ENCODE measurements around the gene NDRG3. TPM values are rescaled to one million over a fixed set of nuclear protein-coding genes. Genes with fewer than 3 reads are reported as not detected.

NDRG3 gene
- polyA plus RNA-seq, 1 of the 3 experiments (the other 2 are of a cell fraction), result 20.5 TPM

DNA sequence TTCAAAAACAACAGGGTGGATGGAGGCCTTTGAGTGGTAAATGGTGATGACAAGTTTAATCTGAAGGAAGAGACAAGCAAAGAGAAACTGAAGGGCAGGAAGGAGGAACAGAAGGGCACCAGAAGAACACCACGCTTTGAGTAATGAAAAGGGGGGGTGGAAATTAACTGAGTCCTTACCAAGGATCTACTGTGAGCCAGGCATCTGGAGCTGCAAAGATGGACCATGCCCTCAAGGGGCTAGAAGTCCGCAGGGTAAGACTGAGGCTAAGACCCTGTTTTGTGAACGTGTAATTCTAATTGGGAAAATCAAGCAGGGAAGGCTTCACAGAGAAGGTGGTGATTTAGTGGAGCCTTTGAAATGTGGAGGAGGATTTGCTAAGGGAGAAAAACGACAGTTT lies 1.6 kb downstream of the NDRG3 start:
- Histone ChIP-seq H3K9ac (no peak overlapping the region), H3K27ac (ENCODE audit: low read depth in 2 of 2, low read length in 1 of 2) (no peak overlapping the region), H2AFZ (ENCODE audit: low read depth) (no peak overlapping the region), H4K20me1 (ENCODE audit: insufficient read depth) (no peaks in the 10 kb centered on the region), H3K79me2 (ENCODE audit: insufficient read depth) (peaks cover 6% of the 10 kb centered on the region; the same call in 1 of the 2 replicates), H3F3A (replicated peaks; ENCODE audit: insufficient read depth) (peaks cover 14% of the 10 kb centered on the region), H3K4me1 (ENCODE audit: control insufficient read depth in 1 of 2, insufficient read depth in 2 of 2, low read depth in 1 of 2, low read length in 1 of 2) (peaks cover 0 to 18% of the 10 kb centered on the region in 2 experiments; a peak in 2 of 4 replicates), H3K4me2 (peak overlapping the region; percentile 97; the same call in 1 of the 2 replicates), H3K9me2 (no peaks in the 10 kb centered on the region), H3K4me3 (ENCODE audit: low read depth in 2 of 2, low read length in 1 of 2) (peak overlapping the region in 1 of 2 experiments; percentile 85; a peak in 1 of 4 replicates), H3K27me3 (ENCODE audit: insufficient read depth) (no peaks in the 10 kb centered on the region), H3K36me3 (replicated peaks in 1 of 2; ENCODE audit: control insufficient read depth in 1 of 2, insufficient read depth in 2 of 2, low read length in 1 of 2) (no peaks in the 10 kb centered on the region), H3K9me3 (no peaks in the 10 kb centered on the region)
- CTCF ChIA-PET, result interaction anchor here (0.9 to 3.5 kb wide), 7 partner anchors 11 to 139 kb away, joined by 3 to 21 read pairs (median 6); partner anchors contain the start of genes DSN1 and RAB5IF
- DNase-seq, result no peak
- POLR2A ChIA-PET, result no interaction called here
- TF ChIP-seq NRF1 (IDR thresholded peaks at IDR 0.05; ENCODE audit: low read depth, low read length) (no peak), GABPA (IDR thresholded peaks at IDR 0.05; ENCODE audit: low read depth) (no peak), TCF12 (IDR thresholded peaks at IDR 0.05) (no peak), CTCF (IDR thresholded peaks at IDR 0.05) (no peak), EZH2phosphoT487 (IDR thresholded peaks at IDR 0.05; ENCODE audit: borderline replicate concordance, low read depth) (no peak), GATA2 (CRISPR knock-in tag; IDR thresholded peaks at IDR 0.05) (no peak), MXI1 (IDR thresholded peaks at IDR 0.05; ENCODE audit: low read depth, low read length) (no peak), POLR2AphosphoS5 (IDR thresholded peaks at IDR 0.05; ENCODE audit: low read depth, low read length) (no peak), SIN3A (IDR thresholded peaks at IDR 0.05; ENCODE audit: borderline replicate concordance, low read depth, low read length) (no peak), JUND (IDR thresholded peaks at IDR 0.05) (no peak), RFX5 (IDR thresholded peaks at IDR 0.05; ENCODE audit: low read length) (no peak), NFIC (IDR thresholded peaks at IDR 0.05; ENCODE audit: borderline replicate concordance) (no peak), EP300 (IDR thresholded peaks at IDR 0.05; ENCODE audit: borderline replicate concordance in 1 of 2, low read depth in 1 of 2, low read length in 1 of 2) (no peak), YY1 (IDR thresholded peaks at IDR 0.05; ENCODE audit: low read depth) (no peak), IRF3 (IDR thresholded peaks at IDR 0.05; ENCODE audit: low read depth, low read length) (no peak), RAD21 (IDR thresholded peaks at IDR 0.05; ENCODE audit: low read length) (no peak)
- TF ChIP-seq, protein P1, sequence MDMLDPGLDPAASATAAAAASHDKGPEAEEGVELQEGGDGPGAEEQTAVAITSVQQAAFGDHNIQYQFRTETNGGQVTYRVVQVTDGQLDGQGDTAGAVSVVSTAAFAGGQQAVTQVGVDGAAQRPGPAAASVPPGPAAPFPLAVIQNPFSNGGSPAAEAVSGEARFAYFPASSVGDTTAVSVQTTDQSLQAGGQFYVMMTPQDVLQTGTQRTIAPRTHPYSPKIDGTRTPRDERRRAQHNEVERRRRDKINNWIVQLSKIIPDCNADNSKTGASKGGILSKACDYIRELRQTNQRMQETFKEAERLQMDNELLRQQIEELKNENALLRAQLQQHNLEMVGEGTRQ (IDR thresholded peaks at IDR 0.05; ENCODE audit: borderline replicate concordance, low read depth, low read length), result no peak
- TF ChIP-seq, protein P2, sequence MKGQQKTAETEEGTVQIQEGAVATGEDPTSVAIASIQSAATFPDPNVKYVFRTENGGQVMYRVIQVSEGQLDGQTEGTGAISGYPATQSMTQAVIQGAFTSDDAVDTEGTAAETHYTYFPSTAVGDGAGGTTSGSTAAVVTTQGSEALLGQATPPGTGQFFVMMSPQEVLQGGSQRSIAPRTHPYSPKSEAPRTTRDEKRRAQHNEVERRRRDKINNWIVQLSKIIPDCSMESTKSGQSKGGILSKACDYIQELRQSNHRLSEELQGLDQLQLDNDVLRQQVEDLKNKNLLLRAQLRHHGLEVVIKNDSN (IDR thresholded peaks at IDR 0.05; ENCODE audit: borderline replicate concordance, low read depth), result no peak
- WGBS (ENCODE audit: low lambda C conversion rate), result 92% methylated on average over 4 of the region's 4 CpGs
